ENCODE data around the gene PCSK7.

- TF ChIP-seq POLR2AphosphoS5 (IDR thresholded peaks at IDR 0.05; ENCODE audit: insufficient read depth in 1 of 2, low read depth in 1 of 2) (no peak), CTCF (IDR thresholded peaks at IDR 0.05) (no peak)
Observed at GRCh38 chr11:117177534-117178209, 54.2 kb downstream of the PCSK7 start.
